Activated T-cell treated with anti-CD3 and anti-CD28 coated beads, Interleukin-2, amount 50 U/mL, for 72 hours (primary cell): ENCODE data around the gene FAM131A. TPM values are rescaled to one million over a fixed set of nuclear protein-coding genes. Genes with fewer than 3 reads are reported as not detected.

Experiments used
- ATAC-seq, 2 donors: fragments of 150-1000 bp; cut with Tn5 transposase; replicated peaks in 1 of 2; 2 replicates each; pipeline ENCODE4 v1.10.0; 2021; ENCODE audit warnings: moderate library complexity in 2 of 2, mild to moderate bottlenecking in 1 of 2
- DNase-seq, 2 donors: peaks; one replicate each; pipeline ENCODE4 v3.0.0; 2021 to 2022; ENCODE audit warnings: mixed read lengths in 1 of 2
- H3K27ac Mint-ChIP-seq: one replicate; pipeline ENCODE4 v1.8.0; 2022; ENCODE audit warnings: mild to moderate bottlenecking, moderate library complexity, mixed read lengths
- H3K27me3 Mint-ChIP-seq: one replicate; pipeline ENCODE4 v1.8.0; 2022; ENCODE audit warnings: low read depth, mixed read lengths
- H3K36me3 Mint-ChIP-seq, 2 donors: one replicate each; pipeline ENCODE4 v1.8.0; 2022; ENCODE audit warnings: mixed read lengths in 2 of 2, mild to moderate bottlenecking in 1 of 2; ENCODE audit not compliant: insufficient read depth in 2 of 2
- H3K4me1 Mint-ChIP-seq: one replicate; pipeline ENCODE4 v1.8.0; 2022; ENCODE audit warnings: low read depth, mixed read lengths
- H3K4me3 Mint-ChIP-seq, 2 donors: one replicate each; pipeline ENCODE4 v1.8.0; 2022; ENCODE audit warnings: mild to moderate bottlenecking in 2 of 2, mixed read lengths in 2 of 2, moderate library complexity in 2 of 2
- H3K9me3 Mint-ChIP-seq, 2 donors: one replicate each; pipeline ENCODE4 v1.8.0; 2022; ENCODE audit warnings: mixed read lengths in 2 of 2
- total RNA-seq, 2 donors: library from RNA; stranded (reverse); gene quantifications; one replicate each; pipeline ENCODE4 v1.2.3, GENCODE V29; 2022

FAM131A gene, protein sequence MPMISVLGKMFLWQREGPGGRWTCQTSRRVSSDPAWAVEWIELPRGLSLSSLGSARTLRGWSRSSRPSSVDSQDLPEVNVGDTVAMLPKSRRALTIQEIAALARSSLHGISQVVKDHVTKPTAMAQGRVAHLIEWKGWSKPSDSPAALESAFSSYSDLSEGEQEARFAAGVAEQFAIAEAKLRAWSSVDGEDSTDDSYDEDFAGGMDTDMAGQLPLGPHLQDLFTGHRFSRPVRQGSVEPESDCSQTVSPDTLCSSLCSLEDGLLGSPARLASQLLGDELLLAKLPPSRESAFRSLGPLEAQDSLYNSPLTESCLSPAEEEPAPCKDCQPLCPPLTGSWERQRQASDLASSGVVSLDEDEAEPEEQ
- 1 to 10 TPM; 6.6 to 7.6 TPM for total RNA-seq

DNA sequence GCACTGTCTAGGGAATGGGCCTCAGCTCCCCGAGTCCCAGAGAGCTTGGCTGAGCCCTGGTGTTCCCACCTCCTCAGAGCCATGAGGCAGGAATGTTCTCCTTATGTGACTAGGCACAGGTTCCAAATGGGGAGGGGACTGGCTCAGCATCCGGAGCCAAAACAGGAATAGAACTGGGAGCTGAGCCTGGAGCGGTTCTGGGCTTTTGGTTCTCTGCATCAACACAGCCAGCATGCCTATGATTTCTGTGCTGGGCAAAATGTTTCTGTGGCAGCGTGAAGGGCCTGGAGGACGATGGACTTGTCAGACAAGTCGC is at the start of gene FAM131A:
Gene FAM131A, plus strand, starts transcription at position 202 of the 316 bp plus-strand sequence. Its CDS starts 31 bp downstream, at position 233.
- no peaks in the 10 kb centered on the region for H3K27me3 Mint-ChIP-seq
- peaks cover 54% of the 10 kb centered on the region for H3K4me1 Mint-ChIP-seq
- DNase-seq (no peak), ATAC-seq (no peak)
- H3K9me3 Mint-ChIP-seq: no peaks in the 10 kb centered on the region
- peaks cover 10 to 13% of the 10 kb centered on the region in 2 donors for H3K36me3 Mint-ChIP-seq
- H3K27ac Mint-ChIP-seq: peak within 1 kb of the TSS; percentile 83
- H3K4me3 Mint-ChIP-seq: peak within 1 kb of the TSS; percentile 90 to 92

DNA sequence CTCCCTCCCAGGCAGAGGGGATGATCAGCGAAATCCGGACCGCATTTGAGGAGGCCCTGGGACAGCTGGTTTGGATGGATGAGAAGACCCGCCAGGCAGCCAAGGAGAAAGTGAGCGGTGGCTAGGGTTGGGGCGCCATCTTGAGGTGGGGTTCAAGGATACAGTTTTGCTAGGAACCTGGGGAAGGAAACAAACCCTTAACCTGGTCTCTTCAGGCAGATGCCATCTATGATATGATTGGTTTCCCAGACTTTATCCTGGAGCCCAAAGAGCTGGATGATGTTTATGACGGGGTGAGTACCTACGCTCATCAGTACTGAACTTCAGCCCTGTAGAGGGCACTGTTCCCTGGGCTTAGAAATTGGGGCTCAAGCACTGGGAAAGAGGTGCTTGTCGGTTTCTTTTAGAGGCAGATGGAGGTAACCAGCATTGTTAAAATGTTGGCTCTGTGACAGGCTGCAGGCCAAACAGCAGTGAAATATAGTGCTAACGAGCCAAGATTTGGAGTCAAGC is 47.9 kb upstream of the FAM131A start:
- DNase-seq: peak; percentile 72 to 75
- Mint-ChIP-seq H3K4me1 (no peaks in the 10 kb centered on the region), H3K9me3 (no peaks in the 10 kb centered on the region), H3K4me3 (no peak overlapping the region), H3K27ac (no peak overlapping the region), H3K36me3 (no peaks in the 10 kb centered on the region), H3K27me3 (peaks cover 20% of the 10 kb centered on the region)
- peak; percentile 78 for ATAC-seq

DNA sequence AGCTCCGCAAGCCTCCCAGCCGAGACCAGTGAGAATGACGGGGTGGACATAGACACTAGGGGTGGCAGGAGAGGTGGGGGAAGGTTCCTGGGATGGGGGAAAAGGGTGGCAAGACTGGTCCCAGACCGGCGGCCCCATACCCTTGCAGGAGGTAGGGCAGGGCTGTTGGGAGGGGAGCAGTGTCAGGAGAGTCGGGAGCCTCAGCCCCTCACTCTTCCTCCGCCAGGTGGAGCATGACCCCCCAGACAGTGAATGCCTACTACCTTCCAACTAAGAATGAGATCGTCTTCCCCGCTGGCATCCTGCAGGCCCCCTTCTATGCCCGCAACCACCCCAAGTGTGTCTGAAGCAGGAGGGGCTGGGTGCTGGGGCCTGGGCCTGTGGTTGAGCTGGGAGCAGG is 47.1 kb upstream of the FAM131A start:
- Mint-ChIP-seq H3K4me3 (no peak overlapping the region), H3K27me3 (peaks cover 18% of the 10 kb centered on the region), H3K4me1 (no peaks in the 10 kb centered on the region), H3K27ac (no peak overlapping the region), H3K36me3 (no peaks in the 10 kb centered on the region), H3K9me3 (no peaks in the 10 kb centered on the region)
- no peak for DNase-seq
- no peak for ATAC-seq

DNA sequence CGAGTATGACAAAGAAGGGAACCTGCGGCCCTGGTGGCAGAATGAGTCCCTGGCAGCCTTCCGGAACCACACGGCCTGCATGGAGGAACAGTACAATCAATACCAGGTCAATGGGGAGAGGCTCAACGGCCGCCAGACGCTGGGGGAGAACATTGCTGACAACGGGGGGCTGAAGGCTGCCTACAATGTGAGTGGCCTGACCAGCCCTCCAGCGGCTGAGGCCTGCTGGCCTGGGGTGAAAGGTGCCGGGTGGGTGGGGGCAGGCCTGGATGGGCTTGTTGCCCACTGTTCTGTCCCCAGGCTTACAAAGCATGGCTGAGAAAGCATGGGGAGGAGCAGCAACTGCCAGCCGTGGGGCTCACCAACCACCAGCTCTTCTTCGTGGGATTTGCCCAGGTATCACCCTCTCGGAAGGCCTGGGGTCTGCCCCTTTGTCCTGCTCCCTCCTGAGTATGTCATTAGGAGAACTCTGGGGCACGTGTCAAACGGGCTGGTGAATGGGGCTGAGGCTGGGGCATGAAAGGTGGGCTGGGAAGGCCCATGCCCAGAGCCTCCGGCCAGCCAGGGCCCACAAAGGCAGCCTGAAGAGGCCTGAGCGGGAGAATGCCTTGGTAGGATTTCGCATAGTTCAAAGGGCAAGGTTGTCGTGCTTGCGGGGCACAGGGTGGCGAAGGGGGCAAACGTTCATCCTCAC is 46.2 kb upstream of the FAM131A start:
- Mint-ChIP-seq H3K36me3 (no peaks in the 10 kb centered on the region), H3K27ac (no peak overlapping the region), H3K4me3 (no peak overlapping the region), H3K9me3 (no peaks in the 10 kb centered on the region), H3K27me3 (peaks cover 9% of the 10 kb centered on the region), H3K4me1 (no peaks in the 10 kb centered on the region)
- ATAC-seq (no peak), DNase-seq (no peak)

DNA sequence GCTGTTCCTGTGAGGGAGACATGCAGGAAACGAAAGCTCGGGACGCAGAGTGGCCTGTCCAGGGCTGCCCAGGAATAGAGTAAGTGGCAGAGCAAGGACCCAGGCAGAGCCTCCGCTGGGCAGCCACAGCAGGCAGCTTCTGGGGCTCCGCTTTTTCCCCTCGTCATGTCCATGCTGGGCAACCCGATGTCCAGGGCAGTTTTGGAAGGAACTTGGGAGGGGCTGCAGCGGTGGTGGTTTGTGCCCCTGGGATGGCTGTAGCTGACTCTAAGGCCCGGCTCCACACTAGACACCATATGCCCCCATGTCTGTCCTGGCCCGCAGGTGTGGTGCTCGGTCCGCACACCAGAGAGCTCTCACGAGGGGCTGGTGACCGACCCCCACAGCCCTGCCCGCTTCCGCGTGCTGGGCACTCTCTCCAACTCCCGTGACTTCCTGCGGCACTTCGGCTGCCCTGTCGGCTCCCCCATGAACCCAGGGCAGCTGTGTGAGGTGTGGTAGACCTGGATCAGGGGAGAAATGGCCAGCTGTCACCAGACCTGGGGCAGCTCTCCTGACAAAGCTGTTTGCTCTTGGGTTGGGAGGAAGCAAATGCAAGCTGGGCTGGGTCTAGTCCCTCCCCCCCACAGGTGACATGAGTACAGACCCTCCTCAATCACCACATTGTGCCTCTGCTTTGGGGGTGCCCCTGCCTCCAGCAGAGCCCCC is 45.5 kb upstream of the FAM131A start:
- Mint-ChIP-seq H3K27ac (no peak overlapping the region), H3K36me3 (no peaks in the 10 kb centered on the region), H3K9me3 (no peaks in the 10 kb centered on the region), H3K4me1 (no peaks in the 10 kb centered on the region), H3K4me3 (no peak overlapping the region), H3K27me3 (peaks cover 4% of the 10 kb centered on the region)
- ATAC-seq (no peak), DNase-seq (no peak)

DNA sequence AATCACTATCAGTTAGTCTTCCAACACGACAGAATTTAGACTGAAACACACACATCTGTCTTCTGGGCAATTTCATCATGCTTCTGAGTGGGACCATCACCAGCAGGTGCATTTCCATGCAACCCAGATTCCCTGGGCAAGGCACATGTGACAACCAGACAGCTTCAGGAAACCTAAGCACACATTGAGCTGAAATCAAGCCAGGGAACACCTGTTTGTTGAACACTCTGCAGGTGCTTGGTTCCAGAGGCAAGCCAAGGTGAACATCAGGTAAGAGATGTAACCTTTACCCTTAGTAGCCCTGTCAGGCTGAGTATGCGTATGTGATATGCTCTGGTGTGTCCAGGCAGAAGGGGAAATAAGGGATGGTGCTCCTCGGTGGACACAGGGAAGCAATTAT is 41.6 kb upstream of the FAM131A start:
- H3K27ac Mint-ChIP-seq: no peak overlapping the region
- DNase-seq (no peak), ATAC-seq (no peak)

DNA sequence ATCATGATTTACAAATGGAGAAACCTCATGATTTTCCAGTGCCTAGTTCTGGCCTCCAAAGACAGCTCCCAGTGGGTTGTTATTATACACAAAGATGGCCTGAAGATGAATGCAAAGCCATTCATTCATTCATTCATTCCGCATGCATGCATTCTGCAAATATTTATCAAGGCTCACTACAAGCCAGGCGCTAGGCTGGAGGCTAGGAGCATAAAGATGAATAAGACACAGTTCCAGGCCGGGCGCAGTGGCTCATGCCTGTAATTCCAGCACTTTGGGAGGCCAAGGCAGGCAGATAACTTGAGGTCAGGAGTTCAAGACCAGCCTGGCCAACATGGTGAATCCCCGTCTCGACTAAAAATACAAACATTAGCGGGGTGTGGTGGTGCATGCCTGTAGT is 40.8 kb upstream of the FAM131A start:
- Mint-ChIP-seq H3K27me3 (no peaks in the 10 kb centered on the region), H3K27ac (no peak overlapping the region), H3K4me1 (peaks cover 29% of the 10 kb centered on the region), H3K4me3 (no peak overlapping the region), H3K36me3 (peaks cover 5% of the 10 kb centered on the region in 2 donors), H3K9me3 (no peaks in the 10 kb centered on the region)
- ATAC-seq (no peak), DNase-seq (no peak)

More for the DNA sequence above, 41.6 kb upstream of the FAM131A start:
- H3K4me1 Mint-ChIP-seq: peaks cover 21% of the 10 kb centered on the region
- H3K4me3 Mint-ChIP-seq: no peak overlapping the region
- peaks cover under 1 to 5% of the 10 kb centered on the region in 2 donors for H3K36me3 Mint-ChIP-seq
- H3K27me3 Mint-ChIP-seq: no peaks in the 10 kb centered on the region
- no peaks in the 10 kb centered on the region for H3K9me3 Mint-ChIP-seq

DNA sequence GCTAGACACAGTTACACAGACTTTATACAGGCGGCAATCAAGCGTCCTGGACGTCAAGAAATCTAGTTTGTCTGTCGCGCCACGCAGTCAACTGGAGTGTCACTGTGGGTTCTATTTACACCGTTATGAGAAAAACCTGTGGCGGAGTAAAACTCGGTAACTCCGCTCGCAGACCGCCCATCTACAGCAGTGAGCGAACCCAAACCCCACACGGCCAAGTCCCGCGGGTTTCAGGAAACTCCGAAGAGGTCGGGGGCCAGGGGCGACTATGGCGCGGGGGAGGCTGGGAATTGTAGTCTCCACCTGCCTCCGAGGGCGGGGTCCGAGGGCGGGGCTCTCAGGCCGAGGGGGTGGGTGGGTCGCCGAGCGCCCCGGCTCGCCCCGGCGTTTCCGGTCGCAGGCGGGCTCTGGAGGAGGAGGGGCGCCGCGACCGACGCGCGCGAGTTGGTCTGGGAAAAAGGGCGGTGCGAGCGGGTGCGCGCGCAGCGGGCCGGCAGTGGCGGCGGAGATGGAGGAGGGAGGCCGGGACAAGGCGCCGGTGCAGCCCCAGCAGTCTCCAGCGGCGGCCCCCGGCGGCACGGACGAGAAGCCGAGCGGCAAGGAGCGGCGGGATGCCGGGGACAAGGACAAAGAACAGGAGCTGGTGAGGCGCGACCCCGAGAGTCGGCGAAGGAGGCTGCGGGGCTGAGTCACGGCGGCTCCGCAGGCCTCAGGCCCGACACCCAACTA is 38.5 kb upstream of the FAM131A start, which contains the start of gene PSMD2:
Gene PSMD2, plus strand, starts transcription at position 483 of the 729 bp plus-strand sequence. Its CDS starts 26 bp downstream, at position 509.
- Mint-ChIP-seq H3K36me3 (peaks cover 9 to 10% of the 10 kb centered on the region in 2 donors), H3K27ac (peak within 1 kb of the TSS; percentile 94), H3K4me1 (peaks cover 32% of the 10 kb centered on the region), H3K9me3 (no peaks in the 10 kb centered on the region), H3K4me3 (peak within 1 kb of the TSS; percentile 86 to 93), H3K27me3 (no peaks in the 10 kb centered on the region)
- ATAC-seq (peak; percentile 95), DNase-seq (peak; percentile 98 to 99)

DNA sequence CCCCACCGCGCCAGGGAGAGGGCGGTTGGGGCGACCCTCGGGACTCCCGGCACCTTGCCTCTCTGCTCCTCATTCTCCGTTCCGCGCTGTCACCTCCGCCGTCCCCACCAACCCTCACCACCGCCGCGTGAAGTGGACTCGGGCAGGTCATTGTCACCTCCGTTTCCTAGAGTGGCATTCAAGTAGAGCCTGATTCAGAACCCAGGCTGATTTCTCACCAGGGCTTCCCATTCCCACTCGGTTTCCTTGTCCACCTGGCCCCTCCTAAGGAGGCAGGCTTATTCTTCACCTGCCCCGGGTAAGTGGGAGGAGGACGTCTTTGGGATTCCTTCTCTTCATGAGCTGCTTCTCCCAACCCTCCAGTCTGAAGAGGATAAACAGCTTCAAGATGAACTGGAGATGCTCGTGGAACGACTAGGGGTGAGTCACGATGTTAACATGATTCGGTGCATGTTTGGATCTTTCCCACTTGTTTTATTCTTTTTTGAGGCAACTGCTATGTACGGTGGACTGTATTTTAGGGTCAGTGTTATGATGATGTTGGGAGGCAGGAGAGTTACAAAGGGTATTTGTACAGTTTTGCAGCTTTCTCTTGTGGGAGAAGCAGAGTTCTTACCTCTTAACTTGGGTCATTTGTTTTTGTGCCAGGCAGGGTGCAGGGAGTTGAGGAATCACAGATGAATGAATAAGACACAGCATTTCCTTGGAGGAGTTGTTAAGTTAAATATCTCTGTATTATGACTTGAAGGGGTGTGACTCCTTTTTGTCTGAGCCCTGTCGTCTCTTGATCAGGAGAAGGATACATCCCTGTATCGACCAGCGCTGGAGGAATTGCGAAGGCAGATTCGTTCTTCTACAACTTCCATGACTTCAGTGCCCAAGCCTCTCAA is 37.7 kb upstream of the FAM131A start:
- Mint-ChIP-seq H3K4me3 (peak overlapping the region; percentile 86 to 93), H3K36me3 (peaks cover 10 to 14% of the 10 kb centered on the region in 2 donors), H3K27ac (peak overlapping the region; percentile 94), H3K9me3 (no peaks in the 10 kb centered on the region), H3K4me1 (peaks cover 32% of the 10 kb centered on the region), H3K27me3 (no peaks in the 10 kb centered on the region)
- no peak for DNase-seq
- ATAC-seq: no peak

DNA sequence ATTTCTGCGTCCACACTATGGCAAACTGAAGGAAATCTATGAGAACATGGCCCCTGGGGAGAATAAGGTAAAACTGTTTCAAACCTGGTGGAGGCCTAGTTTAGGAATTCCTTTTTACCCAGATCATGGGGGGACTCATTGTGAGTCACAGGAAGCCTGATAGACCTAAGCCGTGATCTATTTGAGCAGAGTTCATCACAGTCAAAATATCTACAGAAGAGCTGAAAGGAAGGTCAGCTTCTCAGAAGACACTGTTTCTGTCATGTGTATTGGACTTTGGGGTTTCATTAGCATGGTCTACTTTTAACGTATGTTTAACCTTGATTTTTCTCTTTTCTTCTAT is 37.1 kb upstream of the FAM131A start:
- no peaks in the 10 kb centered on the region for H3K9me3 Mint-ChIP-seq
- peak overlapping the region; percentile 86 to 93 for H3K4me3 Mint-ChIP-seq
- ATAC-seq (no peak), DNase-seq (no peak)
- H3K36me3 Mint-ChIP-seq: peaks cover 10 to 14% of the 10 kb centered on the region in 2 donors
- H3K27me3 Mint-ChIP-seq: no peaks in the 10 kb centered on the region
- peaks cover 32% of the 10 kb centered on the region for H3K4me1 Mint-ChIP-seq
- H3K27ac Mint-ChIP-seq: peak overlapping the region; percentile 94

DNA sequence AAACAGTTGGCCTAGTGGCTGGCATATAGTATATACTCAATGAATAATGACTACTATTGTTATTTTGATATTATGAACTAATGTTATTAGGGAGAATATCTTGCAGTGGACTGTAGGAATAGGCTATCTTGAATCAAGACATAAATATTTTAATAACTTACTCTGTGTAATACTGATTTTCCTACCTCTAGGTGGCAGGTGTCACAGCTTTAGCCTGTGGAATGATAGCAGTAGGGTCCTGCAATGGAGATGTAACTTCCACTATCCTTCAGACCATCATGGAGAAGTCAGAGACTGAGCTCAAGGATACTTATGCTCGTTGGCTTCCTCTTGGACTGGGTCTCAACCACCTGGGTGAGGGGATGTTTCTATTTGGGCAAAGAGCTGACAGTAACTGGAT is 31.8 kb upstream of the FAM131A start:
- Mint-ChIP-seq H3K27ac (no peak overlapping the region), H3K4me1 (peaks cover 13% of the 10 kb centered on the region), H3K27me3 (no peaks in the 10 kb centered on the region), H3K4me3 (no peak overlapping the region), H3K9me3 (no peaks in the 10 kb centered on the region), H3K36me3 (peaks cover 5 to 37% of the 10 kb centered on the region in 2 donors)
- peak in 1 of 2 donors; percentile 58 for ATAC-seq
- DNase-seq: no peak
